ENCODE measurements around the gene ATP10A. TPM values are rescaled to one million over a fixed set of nuclear protein-coding genes. Genes with fewer than 3 reads are reported as not detected.

ATP10A gene
- total RNA-seq, 4 donors from 2014 or later: 2.7 to 7.0 (median 3.4) TPM

DNA sequence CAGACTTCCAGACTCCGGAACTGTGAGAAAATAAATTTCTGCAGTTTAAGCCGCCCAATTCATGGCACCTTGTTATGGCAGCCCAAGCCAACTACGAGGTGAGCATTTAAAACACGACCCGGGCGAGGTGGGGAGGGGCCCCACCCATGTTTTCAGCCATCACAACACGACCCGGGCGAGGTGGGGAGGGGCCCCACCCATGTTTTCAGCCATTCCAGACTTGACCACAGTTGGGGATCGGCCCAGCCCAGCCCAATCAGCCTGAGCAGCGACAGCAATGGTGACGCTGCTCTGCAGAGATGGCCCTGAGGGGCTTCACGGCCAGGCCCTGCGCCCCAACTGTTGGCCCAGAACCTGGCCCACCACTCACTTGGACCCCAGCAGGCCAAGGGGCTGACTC lies 93.1 kb downstream of the ATP10A start:
- intact Hi-C loops (cut with DNase I): no loop called here

GRCh38 chr15:25768271-25768670 lies 94.9 kb downstream of the ATP10A start:
- no peak overlapping the region for H3K4me3 ChIP-seq (replicated peaks in 1 of 3)
- intact Hi-C loops (cut with DNase I): no loop called here
- no peak for DNase-seq
- H3K9me3 ChIP-seq: no peaks in the 10 kb centered on the region
- no peaks in the 10 kb centered on the region for H3K36me3 ChIP-seq
- H3K27ac ChIP-seq: no peak overlapping the region
- H3K4me1 ChIP-seq: no peaks in the 10 kb centered on the region
- 95 to 100% methylated on average over 1 of the region's 1 CpG for WGBS, 2 donors
- no peaks in the 10 kb centered on the region for H3K27me3 ChIP-seq
- TF ChIP-seq POLR2A (IDR thresholded peaks at IDR 0.05): no peak
- TF ChIP-seq, protein P1, sequence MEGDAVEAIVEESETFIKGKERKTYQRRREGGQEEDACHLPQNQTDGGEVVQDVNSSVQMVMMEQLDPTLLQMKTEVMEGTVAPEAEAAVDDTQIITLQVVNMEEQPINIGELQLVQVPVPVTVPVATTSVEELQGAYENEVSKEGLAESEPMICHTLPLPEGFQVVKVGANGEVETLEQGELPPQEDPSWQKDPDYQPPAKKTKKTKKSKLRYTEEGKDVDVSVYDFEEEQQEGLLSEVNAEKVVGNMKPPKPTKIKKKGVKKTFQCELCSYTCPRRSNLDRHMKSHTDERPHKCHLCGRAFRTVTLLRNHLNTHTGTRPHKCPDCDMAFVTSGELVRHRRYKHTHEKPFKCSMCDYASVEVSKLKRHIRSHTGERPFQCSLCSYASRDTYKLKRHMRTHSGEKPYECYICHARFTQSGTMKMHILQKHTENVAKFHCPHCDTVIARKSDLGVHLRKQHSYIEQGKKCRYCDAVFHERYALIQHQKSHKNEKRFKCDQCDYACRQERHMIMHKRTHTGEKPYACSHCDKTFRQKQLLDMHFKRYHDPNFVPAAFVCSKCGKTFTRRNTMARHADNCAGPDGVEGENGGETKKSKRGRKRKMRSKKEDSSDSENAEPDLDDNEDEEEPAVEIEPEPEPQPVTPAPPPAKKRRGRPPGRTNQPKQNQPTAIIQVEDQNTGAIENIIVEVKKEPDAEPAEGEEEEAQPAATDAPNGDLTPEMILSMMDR (IDR thresholded peaks at IDR 0.05): no peak

More for the DNA sequence above, 93.1 kb downstream of the ATP10A start:
- no peaks in the 10 kb centered on the region for H3K36me3 ChIP-seq
- no peaks in the 10 kb centered on the region for H3K4me1 ChIP-seq
- WGBS, 2 donors: 92 to 96% methylated on average over 6 to 12 of the region's 14 CpGs
- no peak overlapping the region for H3K27ac ChIP-seq
- no peak for DNase-seq
- no peaks in the 10 kb centered on the region for H3K27me3 ChIP-seq
- H3K9me3 ChIP-seq: no peaks in the 10 kb centered on the region
- no peak for TF ChIP-seq POLR2A (IDR thresholded peaks at IDR 0.05)
- TF ChIP-seq, protein P1 (IDR thresholded peaks at IDR 0.05): no peak
- H3K4me3 ChIP-seq (replicated peaks in 1 of 3): no peak overlapping the region

DNA sequence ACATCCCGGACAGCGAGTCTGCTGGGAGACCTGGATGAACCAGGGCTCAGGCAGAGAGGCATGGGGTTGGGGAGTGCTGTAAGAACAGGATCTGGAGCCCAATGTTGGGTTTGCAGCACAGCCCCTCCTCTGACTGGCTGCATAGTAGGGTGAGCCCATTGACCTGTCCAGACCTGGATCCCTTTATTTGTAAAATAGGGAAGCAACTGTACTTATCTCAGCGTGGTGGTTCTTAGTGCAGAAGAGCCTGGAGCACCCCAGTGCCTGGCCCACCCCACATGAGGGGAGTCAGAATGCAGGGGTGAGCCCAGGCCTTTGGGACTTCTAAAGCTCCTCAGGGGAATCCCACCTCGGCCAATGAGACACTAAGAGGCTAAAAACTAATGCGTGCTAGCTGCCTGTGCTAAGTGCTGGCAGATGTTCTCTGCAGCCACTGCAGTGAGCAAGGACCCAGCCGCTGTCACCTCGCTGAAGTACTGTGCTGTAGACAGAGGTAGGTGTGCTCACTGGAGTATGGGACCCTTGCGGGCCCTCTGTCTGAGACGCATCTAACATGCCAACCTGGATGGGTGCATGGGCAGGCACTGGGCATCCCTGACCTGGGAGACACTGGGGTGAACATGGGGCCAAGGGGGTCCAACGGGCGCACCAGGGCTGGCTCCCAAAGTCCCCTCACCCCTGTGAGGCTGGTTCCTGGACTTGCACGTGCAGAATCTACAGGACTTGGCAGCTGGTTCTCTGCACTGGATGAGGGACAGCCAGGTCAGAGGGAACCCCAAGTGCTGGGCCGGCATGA lies 95.6 kb downstream of the ATP10A start:
- no peaks in the 10 kb centered on the region for H3K4me1 ChIP-seq
- H3K36me3 ChIP-seq: no peaks in the 10 kb centered on the region
- H3K4me3 ChIP-seq (replicated peaks in 1 of 3): no peak overlapping the region
- intact Hi-C loops (cut with DNase I): no loop called here
- no peak overlapping the region for H3K27ac ChIP-seq
- no peaks in the 10 kb centered on the region for H3K27me3 ChIP-seq
- no peaks in the 10 kb centered on the region for H3K9me3 ChIP-seq
- WGBS, 2 donors: 86 to 88% methylated on average over 8 to 11 of the region's 13 CpGs
- TF ChIP-seq, protein P1 (IDR thresholded peaks at IDR 0.05): no peak
- no peak for TF ChIP-seq POLR2A (IDR thresholded peaks at IDR 0.05)
- DNase-seq: no peak

GRCh38 chr15:25766417-25766816 lies 96.7 kb downstream of the ATP10A start:
- Histone ChIP-seq H3K4me1 (no peaks in the 10 kb centered on the region), H3K4me3 (replicated peaks in 1 of 3) (no peak overlapping the region), H3K27me3 (no peaks in the 10 kb centered on the region), H3K36me3 (no peaks in the 10 kb centered on the region), H3K27ac (no peak overlapping the region), H3K9me3 (no peaks in the 10 kb centered on the region)
- 96 to 97% methylated on average over 6 to 7 of the region's 7 CpGs for WGBS, 2 donors
- intact Hi-C loops (cut with DNase I): no loop called here
- no peak for DNase-seq
- TF ChIP-seq POLR2A (IDR thresholded peaks at IDR 0.05): no peak
- TF ChIP-seq, protein P1 (IDR thresholded peaks at IDR 0.05): no peak

- Histone ChIP-seq H3K27me3 (no peaks in the 10 kb centered on the region), H3K9me3 (no peaks in the 10 kb centered on the region), H3K4me3 (replicated peaks in 1 of 3) (no peak overlapping the region), H3K27ac (no peak overlapping the region), H3K36me3 (no peaks in the 10 kb centered on the region), H3K4me1 (no peaks in the 10 kb centered on the region)
- DNase-seq: no peak
- WGBS, 2 donors: 86 to 89% methylated on average over 14 of the region's 14 CpGs
- TF ChIP-seq, protein P1 (IDR thresholded peaks at IDR 0.05): no peak
- no peak for TF ChIP-seq POLR2A (IDR thresholded peaks at IDR 0.05)
- intact Hi-C loops (cut with DNase I): no loop called here
Observed at GRCh38 chr15:25764980-25765735, 98.0 kb downstream of the ATP10A start.
